GM21619 (cell line): ENCODE data around the gene QSOX2.

ENCODE experiments used
- ATAC-seq: cut with Tn5 transposase; IDR thresholded peaks from one replicate; pipeline ENCODE4 v1.9.1; 2021; ENCODE audit not compliant: unreplicated experiment

The QSOX2 gene

GRCh38 chr9:136245219-136246150 lies at the start of gene QSOX2:
QSOX2 (minus strand) TSS chr9:136245812; CDS start chr9:136245803, 9 bp downstream.
- ATAC-seq: peak; percentile 31

GRCh38 chr9:136295055-136295454 lies 49.4 kb upstream of the QSOX2 start:
- no peak for ATAC-seq

GRCh38 chr9:136294437-136294836 lies 48.8 kb upstream of the QSOX2 start:
- ATAC-seq: no peak

- ATAC-seq: no peak
Measured at GRCh38 chr9:136293476-136294077, 48.0 kb upstream of the QSOX2 start.

- no peak for ATAC-seq
Measured at GRCh38 chr9:136292591-136293448, 47.2 kb upstream of the QSOX2 start.

- no peak for ATAC-seq
Measured at GRCh38 chr9:136292026-136292538, 46.5 kb upstream of the QSOX2 start.

- ATAC-seq: no peak
Measured at GRCh38 chr9:136291306-136292025, 45.9 kb upstream of the QSOX2 start.

- no peak for ATAC-seq
Measured at GRCh38 chr9:136290508-136291000, 44.9 kb upstream of the QSOX2 start.

- ATAC-seq: no peak
Measured at GRCh38 chr9:136289651-136290507, 44.3 kb upstream of the QSOX2 start.

- no peak for ATAC-seq
Measured at GRCh38 chr9:136287960-136288753, 42.5 kb upstream of the QSOX2 start.

- ATAC-seq: no peak
Measured at GRCh38 chr9:136286987-136287379, 41.4 kb upstream of the QSOX2 start.

- ATAC-seq: no peak
Measured at GRCh38 chr9:136286359-136286986, 40.9 kb upstream of the QSOX2 start.

- no peak for ATAC-seq
Measured at GRCh38 chr9:136285501-136286358, 40.1 kb upstream of the QSOX2 start.

- no peak for ATAC-seq
Measured at GRCh38 chr9:136284951-136285350, 39.3 kb upstream of the QSOX2 start.

GRCh38 chr9:136284311-136284710 lies 38.7 kb upstream of the QSOX2 start:
- ATAC-seq: no peak

GRCh38 chr9:136283291-136284235 lies 38.0 kb upstream of the QSOX2 start:
- ATAC-seq: peak; percentile 71
